Nephron (organoid): ENCODE measurements around the gene KCNAB1.

Source experiments
- H3K27ac Mint-ChIP-seq, 3 experiments: 2 replicates each; pipeline ENCODE4 v1.8.0; 2020; ENCODE audit warnings: mixed read lengths in 3 of 3, mild to moderate bottlenecking in 2 of 3, moderate library complexity in 1 of 3
- H3K27me3 Mint-ChIP-seq: 2 replicates; pipeline ENCODE4 v1.8.0; 2021; ENCODE audit warnings: low read depth, mild to moderate bottlenecking, moderate library complexity, mixed read lengths
- H3K36me3 Mint-ChIP-seq: 2 replicates; pipeline ENCODE4 v1.8.0; 2020; ENCODE audit warnings: low read depth, mixed read lengths
- H3K4me1 Mint-ChIP-seq: 2 replicates; pipeline ENCODE4 v1.8.0; 2020; ENCODE audit warnings: mixed read lengths
- H3K4me3 Mint-ChIP-seq, 3 experiments: 2 replicates each; pipeline ENCODE4 v1.8.0; 2020; ENCODE audit warnings: mild to moderate bottlenecking in 3 of 3, mixed read lengths in 3 of 3, moderate library complexity in 2 of 3
- H3K9me3 Mint-ChIP-seq: 2 replicates; pipeline ENCODE4 v1.8.0; 2020; ENCODE audit warnings: mixed read lengths
- CTCF ChIP-seq, 3 experiments: fragments of 200-600 bp; sonication (generic); IDR thresholded peaks; one replicate each; pipeline ENCODE4 v1.5.0; 2021; ENCODE audit warnings: antibody characterized with exemption in 3 of 3; ENCODE audit not compliant: unreplicated experiment in 3 of 3

KCNAB1 gene

GRCh38 chr3:156373654-156374053 lies 253.3 kb downstream of the KCNAB1 start:
- no peaks in the 10 kb centered on the region for H3K36me3 Mint-ChIP-seq
- peak overlapping the region in 1 of 3 experiments; percentile 69 for H3K27ac Mint-ChIP-seq
- H3K4me1 Mint-ChIP-seq: peaks cover 13% of the 10 kb centered on the region
- H3K9me3 Mint-ChIP-seq: peaks cover 8% of the 10 kb centered on the region
- H3K27me3 Mint-ChIP-seq: no peaks in the 10 kb centered on the region
- no peak for TF ChIP-seq CTCF (IDR thresholded peaks at IDR 0.05; ENCODE audit: unreplicated experiment in 3 of 3)
- H3K4me3 Mint-ChIP-seq: no peak overlapping the region

- no peak for TF ChIP-seq CTCF (IDR thresholded peaks at IDR 0.05; ENCODE audit: unreplicated experiment in 3 of 3)
- Mint-ChIP-seq H3K27me3 (no peaks in the 10 kb centered on the region), H3K36me3 (no peaks in the 10 kb centered on the region), H3K9me3 (peaks cover 8% of the 10 kb centered on the region), H3K4me1 (peaks cover 13% of the 10 kb centered on the region), H3K4me3 (no peak overlapping the region), H3K27ac (no peak overlapping the region)
Measured at GRCh38 chr3:156376199-156376598, 255.8 kb downstream of the KCNAB1 start.

- Mint-ChIP-seq H3K27me3 (no peaks in the 10 kb centered on the region), H3K36me3 (no peaks in the 10 kb centered on the region), H3K9me3 (peaks cover 8% of the 10 kb centered on the region), H3K27ac (no peak overlapping the region), H3K4me3 (no peak overlapping the region), H3K4me1 (peaks cover 7% of the 10 kb centered on the region)
- TF ChIP-seq CTCF (IDR thresholded peaks at IDR 0.05; ENCODE audit: unreplicated experiment in 3 of 3): no peak
Measured at GRCh38 chr3:156377266-156377665, 256.9 kb downstream of the KCNAB1 start.

GRCh38 chr3:156377718-156378117 lies 257.3 kb downstream of the KCNAB1 start:
- Mint-ChIP-seq H3K9me3 (peaks cover 8% of the 10 kb centered on the region), H3K4me3 (no peak overlapping the region), H3K27me3 (no peaks in the 10 kb centered on the region), H3K27ac (no peak overlapping the region), H3K4me1 (peaks cover 6% of the 10 kb centered on the region), H3K36me3 (no peaks in the 10 kb centered on the region)
- no peak for TF ChIP-seq CTCF (IDR thresholded peaks at IDR 0.05; ENCODE audit: unreplicated experiment in 3 of 3)

- H3K27ac Mint-ChIP-seq: no peak overlapping the region
- no peak overlapping the region for H3K4me3 Mint-ChIP-seq
- TF ChIP-seq CTCF (IDR thresholded peaks at IDR 0.05; ENCODE audit: unreplicated experiment in 3 of 3): no peak
- no peaks in the 10 kb centered on the region for H3K27me3 Mint-ChIP-seq
- H3K9me3 Mint-ChIP-seq: peaks cover 8% of the 10 kb centered on the region
- no peaks in the 10 kb centered on the region for H3K4me1 Mint-ChIP-seq
- no peaks in the 10 kb centered on the region for H3K36me3 Mint-ChIP-seq
Measured at GRCh38 chr3:156378871-156379270, 258.5 kb downstream of the KCNAB1 start.

- Mint-ChIP-seq H3K9me3 (peaks cover 8% of the 10 kb centered on the region), H3K27ac (no peak overlapping the region), H3K27me3 (no peaks in the 10 kb centered on the region), H3K4me3 (no peak overlapping the region), H3K4me1 (no peaks in the 10 kb centered on the region), H3K36me3 (no peaks in the 10 kb centered on the region)
- no peak for TF ChIP-seq CTCF (IDR thresholded peaks at IDR 0.05; ENCODE audit: unreplicated experiment in 3 of 3)
Measured at GRCh38 chr3:156379327-156379726, 258.9 kb downstream of the KCNAB1 start.
